Measurements from ENCODE around the gene MEPCE.

DNA sequence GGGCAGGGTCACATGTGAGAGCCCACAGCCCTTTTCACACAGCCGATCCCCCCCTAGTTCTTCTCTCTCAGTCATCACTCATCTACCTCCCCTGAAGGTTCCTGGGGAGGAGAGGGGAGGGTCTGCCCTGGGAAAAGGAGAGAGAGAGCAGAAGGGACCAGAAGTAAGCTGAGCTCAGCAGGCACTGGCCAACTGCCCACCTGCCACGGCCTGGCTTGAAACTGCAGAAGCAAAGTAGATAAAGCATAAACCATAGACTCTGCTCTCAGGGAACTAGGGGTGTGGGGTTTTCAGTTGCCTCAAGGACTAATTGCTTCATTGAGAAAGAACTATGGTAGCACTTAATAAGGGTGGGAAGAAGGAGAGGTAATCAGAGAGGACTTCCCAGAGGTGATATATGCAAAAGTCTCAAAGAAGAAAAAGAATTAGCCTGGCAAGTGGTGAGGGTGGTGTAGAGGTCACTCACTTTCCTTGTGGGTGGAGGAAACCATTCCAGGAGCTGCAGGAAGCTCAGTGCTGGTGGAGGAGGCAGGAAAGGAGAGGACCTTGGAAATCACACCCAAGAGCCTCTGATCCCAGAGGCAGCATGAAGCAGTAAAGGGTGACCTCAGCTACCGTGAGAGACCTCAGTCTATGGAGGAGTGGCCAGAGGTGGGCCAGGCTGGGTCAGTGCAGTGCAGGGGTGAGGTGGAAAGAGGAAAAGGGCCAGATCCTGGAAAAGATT lies 39.2 kb upstream of the MEPCE start:
- no peak for TF ChIP-seq POLR2AphosphoS5 (IDR thresholded peaks at IDR 0.05)
- TF ChIP-seq, protein P1, sequence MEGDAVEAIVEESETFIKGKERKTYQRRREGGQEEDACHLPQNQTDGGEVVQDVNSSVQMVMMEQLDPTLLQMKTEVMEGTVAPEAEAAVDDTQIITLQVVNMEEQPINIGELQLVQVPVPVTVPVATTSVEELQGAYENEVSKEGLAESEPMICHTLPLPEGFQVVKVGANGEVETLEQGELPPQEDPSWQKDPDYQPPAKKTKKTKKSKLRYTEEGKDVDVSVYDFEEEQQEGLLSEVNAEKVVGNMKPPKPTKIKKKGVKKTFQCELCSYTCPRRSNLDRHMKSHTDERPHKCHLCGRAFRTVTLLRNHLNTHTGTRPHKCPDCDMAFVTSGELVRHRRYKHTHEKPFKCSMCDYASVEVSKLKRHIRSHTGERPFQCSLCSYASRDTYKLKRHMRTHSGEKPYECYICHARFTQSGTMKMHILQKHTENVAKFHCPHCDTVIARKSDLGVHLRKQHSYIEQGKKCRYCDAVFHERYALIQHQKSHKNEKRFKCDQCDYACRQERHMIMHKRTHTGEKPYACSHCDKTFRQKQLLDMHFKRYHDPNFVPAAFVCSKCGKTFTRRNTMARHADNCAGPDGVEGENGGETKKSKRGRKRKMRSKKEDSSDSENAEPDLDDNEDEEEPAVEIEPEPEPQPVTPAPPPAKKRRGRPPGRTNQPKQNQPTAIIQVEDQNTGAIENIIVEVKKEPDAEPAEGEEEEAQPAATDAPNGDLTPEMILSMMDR (IDR thresholded peaks at IDR 0.05), result no peak
- TF ChIP-seq POLR2A (IDR thresholded peaks at IDR 0.05), result no peak
- TF ChIP-seq EP300 (IDR thresholded peaks at IDR 0.05), result no peak

All from stomach (tissue), 4 donors.